Activated CD4-positive, alpha-beta T cell treated with anti-CD3 and anti-CD28 coated beads, Interleukin-2, amount 50 U/mL, for 1 hour (primary cell): ENCODE measurements around the gene LDLR.
A peak's percentile ranks its signal among the peaks of the same experiment; 100 is the strongest.

ENCODE experiments used
- DNase-seq: peaks from one replicate; pipeline ENCODE4 v3.0.0-alpha.2; 2020

The LDLR gene

GRCh38 chr19:11089254-11090013 lies at the start of gene LDLR:
Gene LDLR (plus strand): TSS chr19:11089463. CDS start chr19:11089549, 86 bp downstream.
- peak; percentile 69 for DNase-seq

GRCh38 chr19:11041194-11041593 lies 48.1 kb upstream of the LDLR start:
- no peak for DNase-seq

- no peak for DNase-seq
These were observed 47.2 kb upstream of the LDLR start for GRCh38 chr19:11041966-11042627.

GRCh38 chr19:11044431-11044830 lies 44.8 kb upstream of the LDLR start:
- DNase-seq = no peak

- no peak for DNase-seq
These were observed 43.7 kb upstream of the LDLR start for GRCh38 chr19:11045536-11045935.

GRCh38 chr19:11046605-11047354 lies 42.5 kb upstream of the LDLR start:
- DNase-seq = no peak

- no peak for DNase-seq
These were observed 41.4 kb upstream of the LDLR start for GRCh38 chr19:11047866-11048265.

GRCh38 chr19:11050323-11051114 lies 38.7 kb upstream of the LDLR start:
- DNase-seq = no peak

GRCh38 chr19:11053817-11054195 lies 35.5 kb upstream of the LDLR start:
- no peak for DNase-seq

- no peak for DNase-seq
These were observed 35.1 kb upstream of the LDLR start for GRCh38 chr19:11054200-11054599.

- no peak for DNase-seq
These were observed 34.6 kb upstream of the LDLR start for GRCh38 chr19:11054628-11055027.

- no peak for DNase-seq
These were observed 30.8 kb upstream of the LDLR start for GRCh38 chr19:11058246-11059030.

- no peak for DNase-seq
These were observed 29.5 kb upstream of the LDLR start for GRCh38 chr19:11059511-11060358.

- DNase-seq = no peak
These were observed 27.3 kb upstream of the LDLR start for GRCh38 chr19:11061952-11062351.

GRCh38 chr19:11063434-11063833 lies 25.8 kb upstream of the LDLR start:
- no peak for DNase-seq

GRCh38 chr19:11064831-11065303 lies 24.4 kb upstream of the LDLR start:
- DNase-seq = no peak

GRCh38 chr19:11066326-11066725 lies 22.9 kb upstream of the LDLR start:
- no peak for DNase-seq

- DNase-seq = no peak
These were observed 21.7 kb upstream of the LDLR start for GRCh38 chr19:11067356-11068113.

- no peak for DNase-seq
These were observed 19.7 kb upstream of the LDLR start for GRCh38 chr19:11069561-11069960.

GRCh38 chr19:11070123-11070522 lies 19.1 kb upstream of the LDLR start:
- DNase-seq = no peak
